ENCODE data around the gene KMT5B.

The KMT5B gene

DNA sequence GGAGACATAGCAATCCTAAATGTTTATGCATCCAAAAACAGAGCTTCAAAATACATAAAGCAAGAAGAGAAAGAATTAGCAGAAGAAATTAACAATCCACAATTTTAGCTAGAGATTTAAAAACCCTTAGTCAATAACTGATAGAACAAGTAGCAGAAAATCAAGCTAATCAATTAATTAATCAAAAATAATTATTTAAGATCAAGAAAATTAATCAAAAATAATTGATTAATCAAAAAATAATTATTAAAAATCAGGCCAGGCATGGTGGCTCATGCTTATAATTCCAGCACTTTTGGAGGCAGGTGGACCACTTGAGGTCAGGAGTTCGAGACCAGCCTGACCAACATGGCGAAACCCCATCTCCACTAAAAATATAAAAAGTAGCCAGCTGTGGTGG, 29.5 kb upstream of the KMT5B start:
- in situ Hi-C loops (cut with MboI; ENCODE audit: low pct_unique_long_range_greater_than_20kb, low sequenced_read_pairs, unreplicated experiment): no loop called here
- TF ChIP-seq, protein P1, sequence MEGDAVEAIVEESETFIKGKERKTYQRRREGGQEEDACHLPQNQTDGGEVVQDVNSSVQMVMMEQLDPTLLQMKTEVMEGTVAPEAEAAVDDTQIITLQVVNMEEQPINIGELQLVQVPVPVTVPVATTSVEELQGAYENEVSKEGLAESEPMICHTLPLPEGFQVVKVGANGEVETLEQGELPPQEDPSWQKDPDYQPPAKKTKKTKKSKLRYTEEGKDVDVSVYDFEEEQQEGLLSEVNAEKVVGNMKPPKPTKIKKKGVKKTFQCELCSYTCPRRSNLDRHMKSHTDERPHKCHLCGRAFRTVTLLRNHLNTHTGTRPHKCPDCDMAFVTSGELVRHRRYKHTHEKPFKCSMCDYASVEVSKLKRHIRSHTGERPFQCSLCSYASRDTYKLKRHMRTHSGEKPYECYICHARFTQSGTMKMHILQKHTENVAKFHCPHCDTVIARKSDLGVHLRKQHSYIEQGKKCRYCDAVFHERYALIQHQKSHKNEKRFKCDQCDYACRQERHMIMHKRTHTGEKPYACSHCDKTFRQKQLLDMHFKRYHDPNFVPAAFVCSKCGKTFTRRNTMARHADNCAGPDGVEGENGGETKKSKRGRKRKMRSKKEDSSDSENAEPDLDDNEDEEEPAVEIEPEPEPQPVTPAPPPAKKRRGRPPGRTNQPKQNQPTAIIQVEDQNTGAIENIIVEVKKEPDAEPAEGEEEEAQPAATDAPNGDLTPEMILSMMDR (IDR thresholded peaks at IDR 0.05; ENCODE audit: extremely low read depth, insufficient read depth, missing control alignments): no peak
- DNase-seq (ENCODE audit: low spot score): no peak

- in situ Hi-C loops (cut with MboI; ENCODE audit: low pct_unique_long_range_greater_than_20kb, low sequenced_read_pairs, unreplicated experiment): no loop called here
- TF ChIP-seq, protein P1 (IDR thresholded peaks at IDR 0.05; ENCODE audit: extremely low read depth, insufficient read depth, missing control alignments): no peak
- DNase-seq (ENCODE audit: low spot score): no peak
Observed at GRCh38 chr11:68231621-68232020, 18.5 kb upstream of the KMT5B start.

GRCh38 chr11:68229601-68230000, 16.5 kb upstream of the KMT5B start:
- in situ Hi-C loops (cut with MboI; ENCODE audit: low pct_unique_long_range_greater_than_20kb, low sequenced_read_pairs, unreplicated experiment): no loop called here
- TF ChIP-seq, protein P1 (IDR thresholded peaks at IDR 0.05; ENCODE audit: extremely low read depth, insufficient read depth, missing control alignments): no peak
- no peak for DNase-seq (ENCODE audit: low spot score)

- no peak for DNase-seq (ENCODE audit: low spot score)
- in situ Hi-C loops (cut with MboI; ENCODE audit: low pct_unique_long_range_greater_than_20kb, low sequenced_read_pairs, unreplicated experiment): no loop called here
- TF ChIP-seq, protein P1 (IDR thresholded peaks at IDR 0.05; ENCODE audit: extremely low read depth, insufficient read depth, missing control alignments): no peak
Observed at GRCh38 chr11:68226421-68226820, 13.3 kb upstream of the KMT5B start.

DNA sequence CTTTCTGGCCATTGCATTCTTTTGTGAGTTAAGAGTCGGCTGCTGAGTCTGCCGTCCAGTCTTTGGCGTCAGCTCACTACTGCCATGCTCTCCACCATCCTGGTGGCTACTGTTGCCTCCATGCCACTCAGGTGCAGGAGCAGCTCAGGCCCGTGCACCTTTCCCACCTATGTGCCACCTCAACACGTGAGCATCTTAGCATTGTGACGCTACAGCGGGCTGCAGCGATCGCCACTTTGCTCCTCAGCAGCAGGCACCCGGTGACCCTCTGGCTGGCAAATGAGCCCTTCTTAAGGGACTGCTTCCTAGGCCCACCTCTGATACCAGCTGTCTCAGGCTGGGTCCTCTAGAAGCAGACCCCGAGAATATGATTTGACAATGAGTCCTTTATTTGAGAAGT, 11.5 kb upstream of the KMT5B start:
- in situ Hi-C loops (cut with MboI; ENCODE audit: low pct_unique_long_range_greater_than_20kb, low sequenced_read_pairs, unreplicated experiment): no loop called here
- no peak for DNase-seq (ENCODE audit: low spot score)
- TF ChIP-seq, protein P1 (IDR thresholded peaks at IDR 0.05; ENCODE audit: extremely low read depth, insufficient read depth, missing control alignments): no peak

DNA sequence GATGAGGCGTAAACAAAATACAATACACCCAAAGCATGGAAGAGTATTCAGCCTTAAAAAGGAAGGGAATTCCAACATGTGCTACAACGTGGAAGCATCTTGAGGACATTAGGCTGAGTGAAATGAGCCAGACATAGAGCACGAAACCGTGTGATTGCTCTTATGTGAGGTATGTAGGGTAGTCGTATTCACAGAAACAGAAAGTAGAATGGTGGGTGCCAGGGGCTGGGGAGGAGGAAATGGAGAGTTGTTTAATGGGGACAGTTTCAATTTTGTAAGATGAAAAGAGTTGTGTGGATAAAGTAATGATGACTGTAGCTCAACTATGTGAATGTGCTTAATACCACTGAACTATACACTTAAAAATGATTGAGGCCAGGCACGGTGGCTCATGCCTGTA, 10.2 kb upstream of the KMT5B start:
- DNase-seq (ENCODE audit: low spot score): no peak
- TF ChIP-seq, protein P1 (IDR thresholded peaks at IDR 0.05; ENCODE audit: extremely low read depth, insufficient read depth, missing control alignments): no peak
- in situ Hi-C loops (cut with MboI; ENCODE audit: low pct_unique_long_range_greater_than_20kb, low sequenced_read_pairs, unreplicated experiment): no loop called here

DNA sequence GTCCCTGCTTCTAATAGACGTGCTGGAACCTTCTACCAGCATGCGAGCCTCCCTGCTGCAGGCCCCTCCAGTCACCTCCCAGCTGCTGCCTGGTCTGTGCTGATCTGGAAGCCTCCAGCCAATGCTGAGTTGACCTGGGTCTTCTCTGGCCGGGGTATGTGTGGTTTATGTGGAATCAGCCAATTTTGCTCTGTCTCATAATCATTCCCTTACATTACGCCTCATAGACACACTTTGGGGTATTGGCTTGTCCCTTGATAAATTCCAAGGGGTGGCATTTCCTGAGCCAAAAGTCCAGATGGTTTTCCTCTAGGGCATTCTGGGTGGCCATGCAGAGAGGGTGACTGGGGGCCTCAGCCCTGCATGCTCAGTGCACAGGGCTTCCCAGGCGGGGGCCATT, 8.3 kb upstream of the KMT5B start:
- in situ Hi-C loops (cut with MboI; ENCODE audit: low pct_unique_long_range_greater_than_20kb, low sequenced_read_pairs, unreplicated experiment): no loop called here
- TF ChIP-seq, protein P1 (IDR thresholded peaks at IDR 0.05; ENCODE audit: extremely low read depth, insufficient read depth, missing control alignments): no peak
- no peak for DNase-seq (ENCODE audit: low spot score)
